Measurements from ENCODE around the gene PTOV1. TPM values are rescaled to one million over a fixed set of nuclear protein-coding genes. Genes with fewer than 3 reads are reported as not detected.

The PTOV1 gene
- total RNA-seq, 1 donor from 2014 or later, result 466 TPM

DNA sequence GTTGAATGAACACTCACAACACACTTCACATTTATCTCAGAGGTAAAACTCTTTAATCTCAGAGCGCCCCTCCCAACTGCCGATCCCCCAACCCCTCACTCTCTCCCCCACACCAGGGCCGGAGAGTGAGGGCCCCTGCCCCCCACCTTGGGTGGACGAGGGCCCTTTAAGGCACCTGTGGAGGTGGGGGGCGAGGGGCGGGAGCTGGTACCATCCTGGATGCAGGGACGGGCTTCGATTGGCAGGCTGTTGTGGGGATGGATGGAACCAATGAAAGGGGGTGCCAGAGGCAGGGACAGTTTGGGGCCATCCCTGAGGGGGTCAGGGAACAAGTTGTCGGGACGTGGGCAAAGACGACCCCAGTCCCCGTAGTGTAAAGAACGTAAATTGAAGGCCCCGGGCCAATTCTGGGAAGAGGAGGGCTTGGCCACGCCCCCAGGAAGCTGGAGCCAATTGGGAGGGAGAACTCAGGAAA lies 18.1 kb downstream of the PTOV1 start:
- H3K27me3 Mint-ChIP-seq (ENCODE audit: low read depth), result peaks cover 18% of the 10 kb centered on the region
- H3K36me3 Mint-ChIP-seq (ENCODE audit: low read depth), result peaks cover 12% of the 10 kb centered on the region
- peak overlapping the region; percentile 35 for H3K27ac Mint-ChIP-seq (ENCODE audit: unreplicated experiment)
- no peaks in the 10 kb centered on the region for H3K9me3 Mint-ChIP-seq
- no peak for DNase-seq (ENCODE audit: low read depth, low spot score)
- TF ChIP-seq, protein P1, sequence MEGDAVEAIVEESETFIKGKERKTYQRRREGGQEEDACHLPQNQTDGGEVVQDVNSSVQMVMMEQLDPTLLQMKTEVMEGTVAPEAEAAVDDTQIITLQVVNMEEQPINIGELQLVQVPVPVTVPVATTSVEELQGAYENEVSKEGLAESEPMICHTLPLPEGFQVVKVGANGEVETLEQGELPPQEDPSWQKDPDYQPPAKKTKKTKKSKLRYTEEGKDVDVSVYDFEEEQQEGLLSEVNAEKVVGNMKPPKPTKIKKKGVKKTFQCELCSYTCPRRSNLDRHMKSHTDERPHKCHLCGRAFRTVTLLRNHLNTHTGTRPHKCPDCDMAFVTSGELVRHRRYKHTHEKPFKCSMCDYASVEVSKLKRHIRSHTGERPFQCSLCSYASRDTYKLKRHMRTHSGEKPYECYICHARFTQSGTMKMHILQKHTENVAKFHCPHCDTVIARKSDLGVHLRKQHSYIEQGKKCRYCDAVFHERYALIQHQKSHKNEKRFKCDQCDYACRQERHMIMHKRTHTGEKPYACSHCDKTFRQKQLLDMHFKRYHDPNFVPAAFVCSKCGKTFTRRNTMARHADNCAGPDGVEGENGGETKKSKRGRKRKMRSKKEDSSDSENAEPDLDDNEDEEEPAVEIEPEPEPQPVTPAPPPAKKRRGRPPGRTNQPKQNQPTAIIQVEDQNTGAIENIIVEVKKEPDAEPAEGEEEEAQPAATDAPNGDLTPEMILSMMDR (conservative IDR thresholded peaks at IDR 0.05), result no peak
- peaks cover 46% of the 10 kb centered on the region for H3K4me1 Mint-ChIP-seq
- H3K4me3 Mint-ChIP-seq, result no peak overlapping the region

DNA sequence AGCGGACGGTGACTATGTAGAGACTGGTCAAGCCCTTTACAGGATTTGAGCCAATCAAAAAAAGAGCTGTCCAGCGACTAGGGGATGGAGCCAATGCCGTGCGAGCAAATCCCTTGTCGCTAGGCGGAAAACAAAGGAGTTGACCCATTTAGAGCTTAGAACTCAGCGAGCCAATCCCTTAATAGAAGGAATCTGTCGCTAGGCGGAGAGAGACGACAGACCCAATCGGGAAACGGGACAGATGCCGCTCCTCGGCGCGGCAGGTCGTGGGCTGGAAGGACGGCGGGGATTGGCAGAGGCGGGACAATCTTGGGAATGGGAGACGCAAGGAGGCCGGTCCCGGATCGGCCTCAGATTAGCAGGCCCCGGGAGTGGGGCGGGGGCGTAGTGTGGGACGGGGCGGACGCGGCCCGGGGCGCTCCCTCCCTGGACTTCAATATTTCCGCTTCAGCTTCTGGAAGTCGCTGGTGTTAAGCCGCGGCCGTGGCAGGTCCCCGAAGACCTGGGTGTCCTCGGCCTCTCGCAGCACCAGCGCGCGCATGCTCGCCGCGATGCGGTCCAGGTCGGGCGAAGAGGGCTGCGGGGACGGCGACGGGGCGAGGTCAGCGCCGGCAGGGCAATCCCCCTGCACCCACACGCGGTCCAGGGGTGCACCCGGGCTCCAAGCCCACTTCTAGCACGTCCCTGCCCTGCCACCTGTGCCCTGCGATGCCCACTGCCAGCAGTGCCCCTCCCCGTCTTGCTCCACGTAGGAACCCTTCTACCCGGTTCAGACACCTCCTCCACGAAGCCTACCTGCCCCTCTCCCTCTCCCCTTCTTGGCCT lies 18.7 kb downstream of the PTOV1 start:
- peak overlapping the region; percentile 87 for H3K4me3 Mint-ChIP-seq
- peaks cover 6% of the 10 kb centered on the region for H3K36me3 Mint-ChIP-seq (ENCODE audit: low read depth)
- H3K27me3 Mint-ChIP-seq (ENCODE audit: low read depth), result peaks cover 18% of the 10 kb centered on the region
- peaks cover 43% of the 10 kb centered on the region for H3K4me1 Mint-ChIP-seq
- H3K27ac Mint-ChIP-seq (ENCODE audit: unreplicated experiment), result peak overlapping the region; percentile 91
- TF ChIP-seq, protein P1 (conservative IDR thresholded peaks at IDR 0.05), result no peak
- H3K9me3 Mint-ChIP-seq, result no peaks in the 10 kb centered on the region
- DNase-seq (ENCODE audit: low read depth, low spot score), result peak; percentile 98

- DNase-seq (ENCODE audit: low read depth, low spot score), result no peak
- Mint-ChIP-seq H3K4me3 (peak overlapping the region; percentile 87), H3K27me3 (ENCODE audit: low read depth) (peaks cover 12% of the 10 kb centered on the region), H3K4me1 (peaks cover 38% of the 10 kb centered on the region), H3K27ac (ENCODE audit: unreplicated experiment) (peak overlapping the region; percentile 91), H3K9me3 (no peaks in the 10 kb centered on the region), H3K36me3 (ENCODE audit: low read depth) (no peaks in the 10 kb centered on the region)
- TF ChIP-seq, protein P1 (conservative IDR thresholded peaks at IDR 0.05), result no peak
These were observed 19.4 kb downstream of the PTOV1 start for GRCh38 chr19:49870309-49870901.

GRCh38 chr19:49871349-49871985 lies 20.5 kb downstream of the PTOV1 start:
- Mint-ChIP-seq H3K36me3 (ENCODE audit: low read depth) (no peaks in the 10 kb centered on the region), H3K27me3 (ENCODE audit: low read depth) (peaks cover 9% of the 10 kb centered on the region), H3K4me1 (peaks cover 33% of the 10 kb centered on the region), H3K4me3 (peak overlapping the region; percentile 87), H3K27ac (ENCODE audit: unreplicated experiment) (peak overlapping the region; percentile 92), H3K9me3 (no peaks in the 10 kb centered on the region)
- TF ChIP-seq, protein P1 (conservative IDR thresholded peaks at IDR 0.05), result no peak
- DNase-seq (ENCODE audit: low read depth, low spot score), result no peak

- Mint-ChIP-seq H3K27me3 (ENCODE audit: low read depth) (peaks cover 3% of the 10 kb centered on the region), H3K36me3 (ENCODE audit: low read depth) (no peaks in the 10 kb centered on the region), H3K4me1 (peaks cover 23% of the 10 kb centered on the region), H3K4me3 (peak overlapping the region; percentile 80), H3K9me3 (no peaks in the 10 kb centered on the region), H3K27ac (ENCODE audit: unreplicated experiment) (peak overlapping the region; percentile 92)
- DNase-seq (ENCODE audit: low read depth, low spot score), result no peak
- TF ChIP-seq, protein P1 (conservative IDR thresholded peaks at IDR 0.05), result no peak
These were observed 21.5 kb downstream of the PTOV1 start for GRCh38 chr19:49872245-49873128.
